CD4-positive, alpha-beta T cell treated with Interleukin-4 for 4 hours (primary cell): Measurements from ENCODE around the gene UVRAG.

Experiments used
- DNase-seq: peaks from one replicate; pipeline ENCODE4 v3.0.0-alpha.2; 2020

The UVRAG gene

GRCh38 chr11:75884321-75884720 lies 69.3 kb downstream of the UVRAG start:
- no peak for DNase-seq

GRCh38 chr11:75888416-75888815 lies 73.4 kb downstream of the UVRAG start:
- no peak for DNase-seq

GRCh38 chr11:75891947-75892739 lies 77.1 kb downstream of the UVRAG start:
- no peak for DNase-seq

GRCh38 chr11:75893251-75893650 lies 78.2 kb downstream of the UVRAG start:
- no peak for DNase-seq

GRCh38 chr11:75894036-75894585 lies 79.1 kb downstream of the UVRAG start:
- no peak for DNase-seq

GRCh38 chr11:75896843-75897419 lies 81.9 kb downstream of the UVRAG start:
- DNase-seq, result peak; percentile 24

GRCh38 chr11:75898871-75899270 lies 83.9 kb downstream of the UVRAG start:
- DNase-seq, result no peak

- no peak for DNase-seq
These were observed 84.8 kb downstream of the UVRAG start for GRCh38 chr11:75899806-75900205.

- no peak for DNase-seq
These were observed 85.8 kb downstream of the UVRAG start for GRCh38 chr11:75900848-75901247.

GRCh38 chr11:75902631-75903030 lies 87.6 kb downstream of the UVRAG start:
- DNase-seq, result no peak

- DNase-seq, result no peak
These were observed 88.3 kb downstream of the UVRAG start for GRCh38 chr11:75903276-75903675.

- no peak for DNase-seq
These were observed 90.4 kb downstream of the UVRAG start for GRCh38 chr11:75905434-75905833.

- DNase-seq, result no peak
These were observed 93.0 kb downstream of the UVRAG start for GRCh38 chr11:75907906-75908527.

GRCh38 chr11:75910426-75911145 lies 95.6 kb downstream of the UVRAG start:
- DNase-seq, result no peak

GRCh38 chr11:75911459-75911858 lies 96.4 kb downstream of the UVRAG start:
- DNase-seq, result no peak

GRCh38 chr11:75913984-75914383 lies 99.0 kb downstream of the UVRAG start:
- no peak for DNase-seq

- no peak for DNase-seq
These were observed 101.9 kb downstream of the UVRAG start for GRCh38 chr11:75916882-75917281.

- DNase-seq, result no peak
These were observed 103.3 kb downstream of the UVRAG start for GRCh38 chr11:75918331-75918730.

GRCh38 chr11:75919525-75919924 lies 104.5 kb downstream of the UVRAG start:
- no peak for DNase-seq

GRCh38 chr11:75920848-75921247 lies 105.8 kb downstream of the UVRAG start:
- no peak for DNase-seq

- no peak for DNase-seq
These were observed 106.8 kb downstream of the UVRAG start for GRCh38 chr11:75921808-75922207.

GRCh38 chr11:75924966-75925784 lies 110.2 kb downstream of the UVRAG start:
- no peak for DNase-seq
